Fibroblast of the aortic adventitia (primary cell): ENCODE data around the gene UQCC2. TPM values are rescaled to one million over a fixed set of nuclear protein-coding genes. Genes with fewer than 3 reads are reported as not detected.

Source experiments
- DNase-seq: peaks from one replicate; pipeline ENCODE4 v3.0.0-alpha.2; 2010; ENCODE audit warnings: low read depth
- H3K4me3 ChIP-seq: 2 replicates; pipeline ENCODE4 v1.5.1; 2011; ENCODE audit warnings: low read depth, mild to moderate bottlenecking, control low read depth, low read length, moderate library complexity
- CTCF ChIP-seq: IDR thresholded peaks from 2 replicates; pipeline ENCODE4 v1.5.1; 2011; ENCODE audit warnings: mild to moderate bottlenecking, low read length, control low read depth, inconsistent platforms; ENCODE audit not compliant: insufficient read depth
- total RNA-seq: library from RNA; depleted of rRNA; stranded (reverse); fragments of >200 nt; gene quantifications from 2 replicates; pipeline ENCODE4 v1.2.3, GENCODE V29; 2012; ENCODE audit warnings: low replicate concordance

Gene UQCC2
- total RNA-seq, 1 donor: 20.2 TPM

GRCh38 chr6:33727126-33727525 is 15.6 kb upstream of the UQCC2 start:
- H3K4me3 ChIP-seq: no peak overlapping the region
- no peak for DNase-seq
- TF ChIP-seq CTCF: no peak

GRCh38 chr6:33726696-33727095 is 15.2 kb upstream of the UQCC2 start:
- no peak for TF ChIP-seq CTCF
- no peak for DNase-seq
- H3K4me3 ChIP-seq: no peak overlapping the region

GRCh38 chr6:33725891-33726673 is 14.6 kb upstream of the UQCC2 start:
- no peak for TF ChIP-seq CTCF
- no peak overlapping the region for H3K4me3 ChIP-seq
- DNase-seq: no peak

- no peak for TF ChIP-seq CTCF
- no peak overlapping the region for H3K4me3 ChIP-seq
- no peak for DNase-seq
These were observed 13.7 kb upstream of the UQCC2 start for GRCh38 chr6:33725222-33725621.

- no peak for DNase-seq
- H3K4me3 ChIP-seq: no peak overlapping the region
- TF ChIP-seq CTCF: no peak
These were observed 12.9 kb upstream of the UQCC2 start for GRCh38 chr6:33724102-33725023.

GRCh38 chr6:33723371-33724085 is 12.0 kb upstream of the UQCC2 start:
- H3K4me3 ChIP-seq: no peak overlapping the region
- no peak for TF ChIP-seq CTCF
- no peak for DNase-seq
